Vagina (tissue), 2 donors: ENCODE measurements around the gene PRRT1B. TPM values are rescaled to one million over a fixed set of nuclear protein-coding genes. Genes with fewer than 3 reads are reported as not detected.

Experiments used
- DNase-seq, 2 donors: peaks; one replicate each; pipeline ENCODE4 v3.0.0-alpha.2; 2017; ENCODE audit errors: extremely low spot score in 2 of 2
- H3K27ac ChIP-seq: fragments of 200-600 bp; sonication (generic); one replicate; pipeline ENCODE4 v1.5.1; 2019
- H3K27me3 ChIP-seq: fragments of 200-600 bp; sonication (generic); one replicate; pipeline ENCODE4 v1.5.1; 2019
- H3K36me3 ChIP-seq, 2 donors: fragments of 200-600 bp; sonication (generic); one replicate each; pipeline ENCODE4 v1.5.1; 2017 to 2019
- H3K4me1 ChIP-seq: fragments of 200-600 bp; sonication (generic); one replicate; pipeline ENCODE4 v1.5.1; 2019
- H3K4me3 ChIP-seq, 2 donors: fragments of 200-600 bp; sonication (generic); 1 replicate in 1 of 2; 2 replicates in 1 of 2; pipeline ENCODE4 v1.5.1; 2016 to 2019
- H3K9me3 ChIP-seq: fragments of 200-600 bp; sonication (generic); one replicate; pipeline ENCODE4 v1.5.1; 2019
- CTCF ChIP-seq, 3 experiments: fragments of 450-650 bp in 2 of 3; fragments of 200-600 bp in 1 of 3; sonication (generic) in 1 of 3; IDR thresholded peaks; one replicate each; pipeline ENCODE4 v1.5.1; 2017 to 2019; ENCODE audit warnings: antibody characterized with exemption in 3 of 3, mild to moderate bottlenecking in 2 of 3, moderate library complexity in 2 of 3
- POLR2A ChIP-seq, 2 donors: fragments of 450-650 bp; IDR thresholded peaks; one replicate each; pipeline ENCODE4 v1.6.1; 2017; ENCODE audit warnings: antibody characterized with exemption in 2 of 2, mild to moderate bottlenecking in 2 of 2, moderate library complexity in 2 of 2
- POLR2AphosphoS5 ChIP-seq, 2 donors: sonication (generic); formaldehyde crosslinking; IDR thresholded peaks; one replicate each; pipeline ENCODE4 v1.9.0; 2017; ENCODE audit warnings: antibody characterized with exemption in 2 of 2, mild to moderate bottlenecking in 2 of 2, low read depth in 1 of 2; ENCODE audit not compliant: insufficient read depth in 1 of 2
- intact Hi-C: fragments of 100-400 bp; cut with DNase I; formaldehyde crosslinking; loops from one replicate; pipeline ENCODE4 v1.15.1; 2023
- total RNA-seq: library from RNA; depleted of rRNA; stranded (reverse); fragments of >200 nt; gene quantifications from one replicate; pipeline ENCODE4 v1.2.3, GENCODE V29; 2016

PRRT1B gene
- total RNA-seq, 1 donor from 2014 or later, result not detected

- DNase-seq, result no peak
- Histone ChIP-seq H3K36me3 (peaks cover 4 to 40% of the 10 kb centered on the region in 2 donors), H3K9me3 (no peaks in the 10 kb centered on the region), H3K27ac (no peak overlapping the region), H3K27me3 (no peaks in the 10 kb centered on the region), H3K4me1 (peaks cover 31% of the 10 kb centered on the region), H3K4me3 (no peak overlapping the region)
- TF ChIP-seq POLR2A (IDR thresholded peaks at IDR 0.05), result no peak
- no peak for TF ChIP-seq CTCF (IDR thresholded peaks at IDR 0.05)
- no peak for TF ChIP-seq POLR2AphosphoS5 (IDR thresholded peaks at IDR 0.05; ENCODE audit: insufficient read depth in 1 of 2, low read depth in 1 of 2)
- intact Hi-C loops, result no loop called here
Measured at GRCh38 chr9:131500377-131500776, 44.9 kb upstream of the PRRT1B start.

GRCh38 chr9:131500939-131501541 lies 44.3 kb upstream of the PRRT1B start:
- no peaks in the 10 kb centered on the region for H3K9me3 ChIP-seq
- H3K27ac ChIP-seq, result no peak overlapping the region
- TF ChIP-seq POLR2A (IDR thresholded peaks at IDR 0.05), result no peak
- TF ChIP-seq CTCF (IDR thresholded peaks at IDR 0.05), result no peak
- no peak for TF ChIP-seq POLR2AphosphoS5 (IDR thresholded peaks at IDR 0.05; ENCODE audit: insufficient read depth in 1 of 2, low read depth in 1 of 2)
- H3K27me3 ChIP-seq, result no peaks in the 10 kb centered on the region
- intact Hi-C loops, result no loop called here
- no peak overlapping the region for H3K4me3 ChIP-seq
- DNase-seq, result no peak
- H3K36me3 ChIP-seq, result peaks cover 2 to 34% of the 10 kb centered on the region in 2 donors
- H3K4me1 ChIP-seq, result peaks cover 31% of the 10 kb centered on the region

GRCh38 chr9:131502781-131503625 lies 42.3 kb upstream of the PRRT1B start, which contains the start of gene POMT1:
Gene POMT1 (plus strand): TSS chr9:131502918. CDS start chr9:131504219, 1,301 bp downstream.
- Histone ChIP-seq H3K4me1 (peaks cover 31% of the 10 kb centered on the region), H3K27me3 (no peaks in the 10 kb centered on the region), H3K27ac (peak within 1 kb of the TSS; percentile 72), H3K9me3 (no peaks in the 10 kb centered on the region), H3K36me3 (peaks cover 0 to 15% of the 10 kb centered on the region in 2 donors), H3K4me3 (peak within 1 kb of the TSS; percentile 71 to 85)
- TF ChIP-seq POLR2A (IDR thresholded peaks at IDR 0.05) (peak in 1 of 2 donors; percentile 27), POLR2AphosphoS5 (IDR thresholded peaks at IDR 0.05; ENCODE audit: insufficient read depth in 1 of 2, low read depth in 1 of 2) (peak in 1 of 2 donors; percentile 82), CTCF (IDR thresholded peaks at IDR 0.05) (no peak)
- intact Hi-C loops, result no loop called here
- no peak for DNase-seq

GRCh38 chr9:131503626-131504465 lies 41.5 kb upstream of the PRRT1B start:
- H3K27ac ChIP-seq, result no peak overlapping the region
- H3K27me3 ChIP-seq, result no peaks in the 10 kb centered on the region
- no peak for DNase-seq
- TF ChIP-seq CTCF (IDR thresholded peaks at IDR 0.05) (no peak), POLR2A (IDR thresholded peaks at IDR 0.05) (no peak), POLR2AphosphoS5 (IDR thresholded peaks at IDR 0.05; ENCODE audit: insufficient read depth in 1 of 2, low read depth in 1 of 2) (no peak)
- H3K4me3 ChIP-seq, result peak overlapping the region; percentile 71 to 85
- H3K4me1 ChIP-seq, result peaks cover 31% of the 10 kb centered on the region
- intact Hi-C loops, result no loop called here
- H3K9me3 ChIP-seq, result no peaks in the 10 kb centered on the region
- H3K36me3 ChIP-seq, result peaks cover 0 to 7% of the 10 kb centered on the region in 2 donors
